H1 (cell line): Measurements from ENCODE around the gene SLC52A3. TPM values are rescaled to one million over a fixed set of nuclear protein-coding genes. Genes with fewer than 3 reads are reported as not detected.

Source experiments
- CTCF ChIA-PET: fragments of 300-600 bp; sonication (Branson Sonifier 250); formaldehyde crosslinking; loops from one replicate; lab custom pipeline; 2021; ENCODE audit not compliant: partially characterized antibody; lab: Charles Lee
- POLR2A ChIA-PET: fragments of 300-600 bp; sonication (Branson Sonifier 250); formaldehyde crosslinking; loops from one replicate; lab custom pipeline; 2021; ENCODE audit warnings: inconsistent platforms; ENCODE audit not compliant: partially characterized antibody; lab: Charles Lee
- DNase-seq, 2 experiments: peaks; one replicate each; pipeline versions ENCODE4 v3.0.0 to v3.0.0-alpha.2; 2010 to 2022; ENCODE audit warnings: low spot score in 2 of 2, low read depth in 1 of 2, mixed read lengths in 1 of 2
- FAIRE-seq: peaks from 2 replicates; lab custom pipeline; 2011; peaks lifted over from hg19 to GRCh38; lab: Jason Lieb, UNC
- H2AFZ ChIP-seq: 2 replicates; pipeline ENCODE4 v1.8.1; 2012; ENCODE audit warnings: low read length, inconsistent platforms
- H2AK5ac ChIP-seq: 2 replicates; pipeline ENCODE4 v1.6.1; 2013; ENCODE audit warnings: low read depth, low read length
- H2BK120ac ChIP-seq: replicated peaks from 2 replicates; pipeline ENCODE3; 2013; ENCODE audit warnings: low read depth, low read length, inconsistent platforms
- H2BK12ac ChIP-seq: 2 replicates; pipeline ENCODE4 v1.6.1; 2013; ENCODE audit warnings: low read depth, low read length
- H2BK15ac ChIP-seq: 2 replicates; pipeline ENCODE4 v1.6.1; 2013; ENCODE audit warnings: low read length
- H2BK20ac ChIP-seq: 2 replicates; pipeline ENCODE4 v1.6.1; 2013; ENCODE audit warnings: low read length
- H2BK5ac ChIP-seq: 2 replicates; pipeline ENCODE4 v1.6.1; 2013; ENCODE audit warnings: low read depth, low read length
- H3K14ac ChIP-seq: 2 replicates; pipeline ENCODE4 v1.6.1; 2013; ENCODE audit warnings: inconsistent platforms; ENCODE audit not compliant: insufficient read length
- H3K18ac ChIP-seq: 2 replicates; pipeline ENCODE4 v1.6.1; 2013; ENCODE audit warnings: low read length; ENCODE audit errors: extremely low read depth
- H3K23ac ChIP-seq: 2 replicates; pipeline ENCODE4 v1.6.1; 2013; ENCODE audit warnings: inconsistent platforms; ENCODE audit not compliant: insufficient read length
- H3K23me2 ChIP-seq: 2 replicates; pipeline ENCODE4 v1.6.1; 2013; ENCODE audit warnings: low read depth, low read length
- H3K27ac ChIP-seq: 2 replicates; pipeline ENCODE4 v1.6.1; 2011; ENCODE audit warnings: low read depth, low read length, inconsistent platforms
- H3K27me3 ChIP-seq, 4 experiments: replicated peaks in 1 of 4; 1 replicate in 1 of 4; 2 replicates in 3 of 4; pipeline versions ENCODE4 v1.6.1 to v1.8.1; 2011 to 2013; ENCODE audit warnings: low read length in 3 of 4, mild to moderate bottlenecking in 3 of 4, inconsistent platforms in 2 of 4, mixed read lengths in 2 of 4, moderate library complexity in 1 of 4; ENCODE audit not compliant: control insufficient read depth in 3 of 4, insufficient read depth in 3 of 4; ENCODE audit errors: extremely low read depth in 1 of 4
- H3K36me3 ChIP-seq, 4 experiments: 2 replicates each; pipeline versions ENCODE4 v1.6.1 to v1.8.1; 2011 to 2013; ENCODE audit warnings: mild to moderate bottlenecking in 4 of 4, low read length in 3 of 4, moderate library complexity in 2 of 4, control low read depth in 1 of 4, inconsistent platforms in 1 of 4; ENCODE audit not compliant: insufficient read depth in 4 of 4, control insufficient read depth in 2 of 4
- H3K4ac ChIP-seq: replicated peaks from 2 replicates; pipeline ENCODE3; 2013; ENCODE audit warnings: low read length, low read depth, mixed read lengths, inconsistent platforms; ENCODE audit not compliant: insufficient read length
- H3K4me1 ChIP-seq, 4 experiments: replicated peaks in 1 of 4; 1 replicate in 1 of 4; 2 replicates in 3 of 4; pipeline versions ENCODE4 v1.6.1 to v1.8.1; 2011 to 2013; ENCODE audit warnings: low read length in 3 of 4, inconsistent platforms in 2 of 4, mixed read lengths in 1 of 4; ENCODE audit not compliant: insufficient read depth in 4 of 4, control insufficient read depth in 3 of 4
- H3K4me2 ChIP-seq, 2 experiments: 2 replicates each; pipeline versions ENCODE4 v1.6.1 to v1.8.1; 2011 to 2013; ENCODE audit warnings: low read depth in 2 of 2, low read length in 2 of 2, control low read depth in 1 of 2, inconsistent platforms in 1 of 2, mild to moderate bottlenecking in 1 of 2; ENCODE audit not compliant: insufficient read depth in 1 of 2
- H3K4me3 ChIP-seq, 4 experiments: fragments of 200-600, 300-600 bp in 1 of 4; sonication (generic), shearing (Covaris generic), sonication (Bioruptor Twin) in 1 of 4; 2 replicates each; pipeline versions ENCODE4 v1.5.1 to v1.8.1; 2011 to 2016; ENCODE audit warnings: low read length in 4 of 4, low read depth in 3 of 4, control low read depth in 2 of 4, inconsistent platforms in 2 of 4, mild to moderate bottlenecking in 2 of 4, mixed read lengths in 1 of 4, moderate library complexity in 1 of 4; ENCODE audit not compliant: insufficient read depth in 2 of 4; ENCODE audit errors: extremely low read depth in 1 of 4
- H3K56ac ChIP-seq: replicated peaks from 2 replicates; pipeline ENCODE3; 2013; ENCODE audit warnings: low read depth, mild to moderate bottlenecking, mixed read lengths, low read length, inconsistent platforms; ENCODE audit not compliant: insufficient read length
- H3K79me1 ChIP-seq: 2 replicates; pipeline ENCODE4 v1.6.1; 2013; ENCODE audit warnings: low read depth, low read length, control low read depth
- H3K79me2 ChIP-seq, 2 experiments: 2 replicates each; pipeline versions ENCODE4 v1.6.1 to v1.8.1; 2012 to 2013; ENCODE audit warnings: low read length in 2 of 2, mild to moderate bottlenecking in 2 of 2, inconsistent platforms in 1 of 2; ENCODE audit not compliant: insufficient read depth in 2 of 2, control insufficient read depth in 1 of 2
- H3K9ac ChIP-seq, 4 experiments: replicated peaks in 1 of 4; 1 replicate in 1 of 4; 2 replicates in 3 of 4; pipeline versions ENCODE4 v1.6.1 to v1.8.1; 2011 to 2013; ENCODE audit warnings: low read depth in 3 of 4, low read length in 3 of 4, control low read depth in 2 of 4, mild to moderate bottlenecking in 2 of 4, moderate library complexity in 2 of 4, inconsistent platforms in 1 of 4; ENCODE audit errors: extremely low read depth in 1 of 4
- H3K9me3 ChIP-seq, 2 experiments: 2 replicates each; pipeline versions ENCODE4 v1.6.1 to v1.8.1; 2012 to 2013; ENCODE audit warnings: mild to moderate bottlenecking in 2 of 2, moderate library complexity in 2 of 2, control low read depth in 1 of 2, inconsistent platforms in 1 of 2, low read depth in 1 of 2, low read length in 1 of 2, mixed read lengths in 1 of 2; ENCODE audit not compliant: insufficient read depth in 2 of 2
- H4K20me1 ChIP-seq, 2 experiments: replicated peaks in 1 of 2; 2 replicates each; pipeline versions ENCODE3 to v1.8.1; 2011 to 2013; ENCODE audit warnings: inconsistent platforms in 2 of 2, low read length in 2 of 2, mild to moderate bottlenecking in 1 of 2; ENCODE audit not compliant: insufficient read depth in 2 of 2, control insufficient read depth in 1 of 2
- H4K5ac ChIP-seq: 2 replicates; pipeline ENCODE4 v1.6.1; 2013; ENCODE audit warnings: low read length, low read depth, mixed read lengths, inconsistent platforms; ENCODE audit not compliant: insufficient read length
- H4K8ac ChIP-seq: 2 replicates; pipeline ENCODE4 v1.8.0; 2013; ENCODE audit warnings: mild to moderate bottlenecking, moderate library complexity, low read length, inconsistent platforms; ENCODE audit not compliant: insufficient read depth; ENCODE audit errors: extremely low read depth
- H4K91ac ChIP-seq: replicated peaks from 2 replicates; pipeline ENCODE3; 2013; ENCODE audit warnings: low read length, mixed read lengths, inconsistent platforms; ENCODE audit not compliant: insufficient read length
- CTBP2 ChIP-seq: IDR thresholded peaks from 2 replicates; pipeline ENCODE4 v1.7.0; 2011; ENCODE audit warnings: borderline replicate concordance, mild to moderate bottlenecking, moderate library complexity, mixed read lengths, low read length; ENCODE audit not compliant: insufficient read depth, insufficient read length
- WGBS, 2 experiments: shearing (Covaris generic) in 1 of 2; methylation state at CpG; one replicate each; pipeline versions ENCODE4 v1.1.6 to v1.1.7; 2013 to 2015; ENCODE audit warnings: low lambda C conversion rate in 2 of 2, mixed read lengths in 2 of 2, inconsistent platforms in 1 of 2, low coverage in 1 of 2, missing lambda C conversion rate in 1 of 2; ENCODE audit not compliant: insufficient replicate concordance in 2 of 2, insufficient coverage in 1 of 2, insufficient read length in 1 of 2; ENCODE audit errors: extremely low coverage in 1 of 2, missing lambda C conversion rate in 1 of 2; 5-methylcytosine and 5-hydroxymethylcytosine counted together
- polyA plus RNA-seq, 7 experiments: library from polyadenylated mRNA; depleted of rRNA in 3 of 7; stranded (reverse) in 5 of 7; unstranded in 2 of 7; fragments of >200 nt in 5 of 7; fragments of 200-250 nt in 2 of 7; gene quantifications; 1 replicate in 5 of 7; 2 replicates in 1 of 7; 4 replicates in 1 of 7; pipeline versions ENCODE4 v1.2.1 to v1.2.3, GENCODE V29; 2011 to 2013; ENCODE audit warnings: missing spikeins in 2 of 7, mixed read lengths in 2 of 7
- total RNA-seq: library from RNA; stranded (reverse); fragmentation: NEBNext Ultra II Directional; extraction: Animal tissue kit (Norgen Biotek cat#: 25700); gene quantifications from 2 replicates; pipeline ENCODE4 v1.2.1, GENCODE V29; 2021

The SLC52A3 gene
- total and polyA plus RNA-seq, 2 of the 8 experiments (the other 6 are each of a cell fraction or from before 2014, with no cell fraction given): 2.3 to 4.2 TPM

- H3K23me2 ChIP-seq: no peaks in the 10 kb centered on the region
- no peak overlapping the region for H2BK5ac ChIP-seq
- DNase-seq: no peak
- no peak for TF ChIP-seq CTBP2
- TF ChIP-seq, all 59 proteins: peak for 0
- WGBS, 2 experiments: 92% methylated on average over 5 of the region's 7 CpGs; no CpG with 5 or more reads in 1 of the 2 experiments
- Histone ChIP-seq H3K4ac (no peak overlapping the region), H4K5ac (no peak overlapping the region), H3K79me1 (no peaks in the 10 kb centered on the region), H3K23ac (no peak overlapping the region), H3K27ac (no peak overlapping the region), H3K14ac (no peak overlapping the region), H3K4me1 (peaks cover 0 to 4% (median 2%) of the 10 kb centered on the region in 4 experiments; a peak in 4 of 7 replicates), H3K36me3 (no peaks in the 10 kb centered on the region), H3K79me2 (no peaks in the 10 kb centered on the region), H3K27me3 (peaks cover 0 to 12% (median 9%) of the 10 kb centered on the region in 4 experiments; a peak in 6 of 7 replicates), H2AFZ (no peak overlapping the region), H3K4me3 (no peak overlapping the region), H2BK120ac (no peak overlapping the region), H4K8ac (no peak overlapping the region), H2BK15ac (no peak overlapping the region), H3K18ac (no peak overlapping the region), H3K9ac (no peak overlapping the region), H3K4me2 (no peak overlapping the region), H3K9me3 (no peaks in the 10 kb centered on the region), H2BK20ac (no peak overlapping the region), H3K56ac (no peak overlapping the region), H4K20me1 (peaks cover 0 to 3% of the 10 kb centered on the region in 2 experiments), H2AK5ac (no peak overlapping the region), H4K91ac (no peak overlapping the region), H2BK12ac (no peak overlapping the region)
- POLR2A ChIA-PET: no interaction called here
- CTCF ChIA-PET: interaction anchor here (0.7 to 4.1 kb wide), 7 partner anchors 14 to 739 kb away, joined by 3 to 15 read pairs (median 5); partner anchors contain the start of gene SCRT2
- no peak for FAIRE-seq
These were observed 42.8 kb downstream of the SLC52A3 start for GRCh38 chr20:725491-725890.
